ENCODE measurements around the gene PHACTR2. TPM values are rescaled to one million over a fixed set of nuclear protein-coding genes. Genes with fewer than 3 reads are reported as not detected.
A peak's percentile ranks its signal among the peaks of the same experiment; 100 is the strongest.

Gene PHACTR2
- total and polyA plus RNA-seq, 2 of the 13 experiments (the other 11 are each of a cell fraction or from before 2014, with no cell fraction given), result 11.3 to 28.2 TPM

DNA sequence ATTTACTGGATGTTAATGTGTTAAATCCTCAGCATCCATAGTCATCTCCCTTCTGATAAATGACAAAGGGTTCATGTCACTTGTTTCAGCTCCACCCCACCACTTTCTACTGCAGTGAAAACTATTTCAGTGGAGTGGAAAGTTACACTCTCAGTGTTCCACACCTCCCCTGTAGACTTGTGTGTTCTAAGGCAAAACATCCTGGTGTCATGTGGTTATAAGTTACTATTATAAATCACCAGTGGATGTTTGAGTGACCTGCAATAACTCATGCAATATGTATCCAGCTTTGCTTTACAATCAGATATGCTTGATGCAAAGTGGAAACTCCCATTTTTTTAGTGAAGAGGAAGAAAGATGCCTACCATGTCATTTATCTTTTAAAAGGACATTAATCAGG, 83.3 kb downstream of the PHACTR2 start (continued):
- no peak for TF ChIP-seq ZNF629 (CRISPR knock-in tag; conservative IDR thresholded peaks at IDR 0.05)
- TF ChIP-seq CHCHD3 (CRISPR knock-in tag; IDR thresholded peaks at IDR 0.05), result no peak
- no peak for TF ChIP-seq BCL6 (CRISPR knock-in tag; IDR thresholded peaks at IDR 0.05)
- no peak for TF ChIP-seq ZNF589 (CRISPR knock-in tag; conservative IDR thresholded peaks at IDR 0.05)
- no peak for TF ChIP-seq BRCA1 (CRISPR knock-in tag; IDR thresholded peaks at IDR 0.05)
- TF ChIP-seq ZBTB42 (CRISPR knock-in tag; IDR thresholded peaks at IDR 0.05), result no peak
- TF ChIP-seq, protein P1, sequence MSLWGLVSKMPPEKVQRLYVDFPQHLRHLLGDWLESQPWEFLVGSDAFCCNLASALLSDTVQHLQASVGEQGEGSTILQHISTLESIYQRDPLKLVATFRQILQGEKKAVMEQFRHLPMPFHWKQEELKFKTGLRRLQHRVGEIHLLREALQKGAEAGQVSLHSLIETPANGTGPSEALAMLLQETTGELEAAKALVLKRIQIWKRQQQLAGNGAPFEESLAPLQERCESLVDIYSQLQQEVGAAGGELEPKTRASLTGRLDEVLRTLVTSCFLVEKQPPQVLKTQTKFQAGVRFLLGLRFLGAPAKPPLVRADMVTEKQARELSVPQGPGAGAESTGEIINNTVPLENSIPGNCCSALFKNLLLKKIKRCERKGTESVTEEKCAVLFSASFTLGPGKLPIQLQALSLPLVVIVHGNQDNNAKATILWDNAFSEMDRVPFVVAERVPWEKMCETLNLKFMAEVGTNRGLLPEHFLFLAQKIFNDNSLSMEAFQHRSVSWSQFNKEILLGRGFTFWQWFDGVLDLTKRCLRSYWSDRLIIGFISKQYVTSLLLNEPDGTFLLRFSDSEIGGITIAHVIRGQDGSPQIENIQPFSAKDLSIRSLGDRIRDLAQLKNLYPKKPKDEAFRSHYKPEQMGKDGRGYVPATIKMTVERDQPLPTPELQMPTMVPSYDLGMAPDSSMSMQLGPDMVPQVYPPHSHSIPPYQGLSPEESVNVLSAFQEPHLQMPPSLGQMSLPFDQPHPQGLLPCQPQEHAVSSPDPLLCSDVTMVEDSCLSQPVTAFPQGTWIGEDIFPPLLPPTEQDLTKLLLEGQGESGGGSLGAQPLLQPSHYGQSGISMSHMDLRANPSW (CRISPR knock-in tag; IDR thresholded peaks at IDR 0.05; ENCODE audit: borderline replicate concordance), result no peak
- TF ChIP-seq ZSCAN20 (CRISPR knock-in tag; IDR thresholded peaks at IDR 0.05; ENCODE audit: borderline replicate concordance), result no peak
- no peak for TF ChIP-seq ZNF839 (CRISPR knock-in tag; IDR thresholded peaks at IDR 0.05; ENCODE audit: borderline replicate concordance)

DNA sequence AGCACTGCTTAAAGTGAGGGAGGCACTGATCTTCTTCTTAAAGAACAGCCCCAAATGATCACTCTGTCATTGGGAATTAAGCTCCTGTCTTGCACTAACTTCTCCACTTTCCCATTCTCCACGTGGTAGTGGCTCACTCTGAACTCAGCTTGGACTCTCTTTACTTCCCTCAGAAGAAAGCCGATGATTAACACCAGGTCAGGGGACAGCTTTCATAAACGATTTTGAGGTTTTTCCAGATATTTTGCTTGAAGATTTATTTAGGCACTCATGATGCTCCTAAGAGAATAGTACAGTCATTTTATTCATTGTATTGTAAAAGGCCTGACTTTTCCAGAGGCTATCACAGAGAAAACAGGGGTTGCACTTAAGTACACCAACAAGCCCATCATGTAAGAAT, 84.4 kb downstream of the PHACTR2 start:
- CTCF ChIA-PET (ENCODE audit: low intra/inter-chr PET ratio, low total read pairs), result no interaction called here
- no peak overlapping the region for H3K27ac ChIP-seq (ENCODE audit: extremely low read length, insufficient read depth, low read length)
- POLR2A ChIA-PET, result interaction anchor here (1.7 kb wide), 1 partner anchor 16 kb away, joined by 4 read pairs; no protein-coding TSS in a partner anchor
- DNase-seq (ENCODE audit: low spot score) (no peak), FAIRE-seq (peak; percentile 18), ATAC-seq (no peak)
- intact Hi-C loops (cut with micrococcal nuclease; ENCODE audit: unreplicated experiment), result no loop called here
- no peaks in the 10 kb centered on the region for H3K9me3 ChIP-seq (ENCODE audit: low read length)
- no peak overlapping the region for H3K4me3 ChIP-seq (replicated peaks in 1 of 3; ENCODE audit: insufficient read depth in 1 of 3, low read depth in 2 of 3, low read length in 3 of 3)
- peaks cover 5 to 9% of the 10 kb centered on the region in 2 experiments; a peak in 4 of 5 replicates for H3K36me3 ChIP-seq (replicated peaks in 1 of 2; ENCODE audit: control insufficient read depth in 1 of 2, insufficient read depth in 2 of 2, low read length in 2 of 2)
- no peak overlapping the region for H3K4me2 ChIP-seq (ENCODE audit: low read depth, low read length)
- no peaks in the 10 kb centered on the region for H3K79me2 ChIP-seq (ENCODE audit: insufficient read depth, low read length)
- no TSS peak for BruUV-seq (replicated peaks)
- H2AFZ ChIP-seq (ENCODE audit: low read length), result no peak overlapping the region
- no peaks in the 10 kb centered on the region for H4K20me1 ChIP-seq (ENCODE audit: insufficient read depth, low read length)
- H3K9ac ChIP-seq (ENCODE audit: insufficient read depth, low read depth, low read length), result no peak overlapping the region
- WGBS (ENCODE audit: low lambda C conversion rate), result 78% methylated on average over 3 of the region's 3 CpGs
- in situ Hi-C loops (cut with HindIII; ENCODE audit: extremely low pct_ligation_motif_present, low pct_unique_long_range_greater_than_20kb), result no loop called here
- H3K4me1 ChIP-seq (ENCODE audit: insufficient read depth, low read length), result peaks cover 25% of the 10 kb centered on the region
- no peaks in the 10 kb centered on the region for H3K27me3 ChIP-seq (ENCODE audit: control insufficient read depth in 1 of 2, insufficient read depth in 2 of 2, low read length in 2 of 2)
- no peak for TF ChIP-seq GATA4 (IDR thresholded peaks at IDR 0.05; ENCODE audit: borderline replicate concordance, low read depth)
- TF ChIP-seq, protein P2, sequence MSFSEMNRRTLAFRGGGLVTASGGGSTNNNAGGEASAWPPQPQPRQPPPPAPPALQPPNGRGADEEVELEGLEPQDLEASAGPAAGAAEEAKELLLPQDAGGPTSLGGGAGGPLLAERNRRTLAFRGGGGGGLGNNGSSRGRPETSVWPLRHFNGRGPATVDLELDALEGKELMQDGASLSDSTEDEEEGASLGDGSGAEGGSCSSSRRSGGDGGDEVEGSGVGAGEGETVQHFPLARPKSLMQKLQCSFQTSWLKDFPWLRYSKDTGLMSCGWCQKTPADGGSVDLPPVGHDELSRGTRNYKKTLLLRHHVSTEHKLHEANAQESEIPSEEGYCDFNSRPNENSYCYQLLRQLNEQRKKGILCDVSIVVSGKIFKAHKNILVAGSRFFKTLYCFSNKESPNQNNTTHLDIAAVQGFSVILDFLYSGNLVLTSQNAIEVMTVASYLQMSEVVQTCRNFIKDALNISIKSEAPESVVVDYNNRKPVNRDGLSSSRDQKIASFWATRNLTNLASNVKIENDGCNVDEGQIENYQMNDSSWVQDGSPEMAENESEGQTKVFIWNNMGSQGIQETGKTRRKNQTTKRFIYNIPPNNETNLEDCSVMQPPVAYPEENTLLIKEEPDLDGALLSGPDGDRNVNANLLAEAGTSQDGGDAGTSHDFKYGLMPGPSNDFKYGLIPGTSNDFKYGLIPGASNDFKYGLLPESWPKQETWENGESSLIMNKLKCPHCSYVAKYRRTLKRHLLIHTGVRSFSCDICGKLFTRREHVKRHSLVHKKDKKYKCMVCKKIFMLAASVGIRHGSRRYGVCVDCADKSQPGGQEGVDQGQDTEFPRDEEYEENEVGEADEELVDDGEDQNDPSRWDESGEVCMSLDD (CRISPR knock-in tag; IDR thresholded peaks at IDR 0.05; ENCODE audit: borderline replicate concordance), result no peak
- no peak for TF ChIP-seq MED8 (CRISPR knock-in tag; IDR thresholded peaks at IDR 0.05; ENCODE audit: insufficient replicate concordance)
- no peak for TF ChIP-seq SNRNP70 (IDR thresholded peaks at IDR 0.05; ENCODE audit: low read depth, low read length)
- TF ChIP-seq ZFP82 (CRISPR knock-in tag; IDR thresholded peaks at IDR 0.05; ENCODE audit: borderline replicate concordance), result no peak
- no peak for TF ChIP-seq GATAD2A (CRISPR knock-in tag; IDR thresholded peaks at IDR 0.05)
- no peak for TF ChIP-seq ISX (CRISPR knock-in tag; conservative IDR thresholded peaks at IDR 0.05)
- TF ChIP-seq HES4 (CRISPR knock-in tag; IDR thresholded peaks at IDR 0.05; ENCODE audit: borderline replicate concordance), result no peak
- TF ChIP-seq ZNF605 (CRISPR knock-in tag; IDR thresholded peaks at IDR 0.05), result no peak
- TF ChIP-seq, protein P3, sequence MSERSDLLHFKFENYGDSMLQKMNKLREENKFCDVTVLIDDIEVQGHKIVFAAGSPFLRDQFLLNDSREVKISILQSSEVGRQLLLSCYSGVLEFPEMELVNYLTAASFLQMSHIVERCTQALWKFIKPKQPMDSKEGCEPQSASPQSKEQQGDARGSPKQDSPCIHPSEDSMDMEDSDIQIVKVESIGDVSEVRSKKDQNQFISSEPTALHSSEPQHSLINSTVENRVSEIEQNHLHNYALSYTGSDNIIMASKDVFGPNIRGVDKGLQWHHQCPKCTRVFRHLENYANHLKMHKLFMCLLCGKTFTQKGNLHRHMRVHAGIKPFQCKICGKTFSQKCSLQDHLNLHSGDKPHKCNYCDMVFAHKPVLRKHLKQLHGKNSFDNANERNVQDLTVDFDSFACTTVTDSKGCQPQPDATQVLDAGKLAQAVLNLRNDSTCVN (CRISPR knock-in tag; IDR thresholded peaks at IDR 0.05; ENCODE audit: borderline replicate concordance), result no peak
- no peak for TF ChIP-seq RFX1 (IDR thresholded peaks at IDR 0.05)

Data from HepG2 (cell line).